NCI-H524 treated with DMSO at 0.1 percent for 48 hours (cell line): Measurements from ENCODE around the gene PPP1R13B.

Experiments
- DNase-seq: peaks from one replicate; lab custom pipeline; 2025; lab: John Stamatoyannopoulos, UW

Gene PPP1R13B

GRCh38 chr14:103880348-103881267 lies 33.2 kb upstream of the PPP1R13B start:
- no peak for DNase-seq

- no peak for DNase-seq
Measured at GRCh38 chr14:103879570-103880347, 32.4 kb upstream of the PPP1R13B start.

- DNase-seq = no peak
Measured at GRCh38 chr14:103879118-103879569, 31.8 kb upstream of the PPP1R13B start.

- DNase-seq = no peak
Measured at GRCh38 chr14:103878180-103878579, 30.8 kb upstream of the PPP1R13B start.

- DNase-seq = no peak
Measured at GRCh38 chr14:103875010-103875409, 27.6 kb upstream of the PPP1R13B start.

GRCh38 chr14:103872481-103873113 lies 25.2 kb upstream of the PPP1R13B start:
- no peak for DNase-seq

GRCh38 chr14:103871596-103872480 lies 24.5 kb upstream of the PPP1R13B start:
- no peak for DNase-seq

GRCh38 chr14:103870891-103871595 lies 23.7 kb upstream of the PPP1R13B start:
- DNase-seq = no peak

- DNase-seq = no peak
Measured at GRCh38 chr14:103870144-103870876, 22.9 kb upstream of the PPP1R13B start.

GRCh38 chr14:103869406-103870143 lies 22.2 kb upstream of the PPP1R13B start:
- no peak for DNase-seq

- DNase-seq = no peak
Measured at GRCh38 chr14:103868242-103868897, 21.0 kb upstream of the PPP1R13B start.

GRCh38 chr14:103867523-103867953 lies 20.2 kb upstream of the PPP1R13B start:
- no peak for DNase-seq

GRCh38 chr14:103867020-103867419 lies 19.6 kb upstream of the PPP1R13B start:
- no peak for DNase-seq

GRCh38 chr14:103863245-103863644 lies 15.9 kb upstream of the PPP1R13B start:
- DNase-seq = no peak

- no peak for DNase-seq
Measured at GRCh38 chr14:103862393-103862782, 15.0 kb upstream of the PPP1R13B start.

GRCh38 chr14:103861413-103862392 lies 14.3 kb upstream of the PPP1R13B start:
- no peak for DNase-seq

- no peak for DNase-seq
Measured at GRCh38 chr14:103859416-103860202, 12.2 kb upstream of the PPP1R13B start.
